HepG2 (cell line): ENCODE data around the gene CD248. TPM values are rescaled to one million over a fixed set of nuclear protein-coding genes. Genes with fewer than 3 reads are reported as not detected.

Experiments
- ARNT ChIP-seq: fragments of 450-650 bp; IDR thresholded peaks from 2 replicates; pipeline ENCODE4 v1.6.1; 2017
- ATF6 ChIP-seq: sonication (generic); formaldehyde crosslinking; conservative IDR thresholded peaks from 2 replicates; pipeline ENCODE4 v1.4.0; 2020; ENCODE audit warnings: missing genetic modification reagents
- BHLHE40 ChIP-seq: IDR thresholded peaks from 2 replicates; pipeline ENCODE4 v1.6.1; 2011; ENCODE audit warnings: low read length, improper control_type of control experiment
- FOXP4 ChIP-seq: sonication (generic); formaldehyde crosslinking; IDR thresholded peaks from 2 replicates; pipeline ENCODE4 v1.4.0; 2020; ENCODE audit warnings: missing genetic modification reagents
- HNRNPLL ChIP-seq: fragments of 200-400 bp; formaldehyde crosslinking; IDR thresholded peaks from 2 replicates; pipeline ENCODE4 v1.6.1; 2017; ENCODE audit warnings: mild to moderate bottlenecking, low read depth, low read length; ENCODE audit not compliant: poor library complexity, severe bottlenecking
- MED8 ChIP-seq: sonication (generic); formaldehyde crosslinking; IDR thresholded peaks from 2 replicates; pipeline ENCODE4 v1.8.1; 2023; ENCODE audit warnings: mild to moderate bottlenecking, missing genetic modification reagents; ENCODE audit not compliant: insufficient replicate concordance
- NR2F2 ChIP-seq: IDR thresholded peaks from 2 replicates; pipeline ENCODE4 v1.6.1; 2012; ENCODE audit warnings: low read depth, inconsistent platforms, borderline replicate concordance
- PHF20 ChIP-seq: sonication (generic); formaldehyde crosslinking; IDR thresholded peaks from 2 replicates; pipeline ENCODE4 v1.5.0; 2020; ENCODE audit warnings: mild to moderate bottlenecking, missing genetic modification reagents
- RBM22 ChIP-seq: fragments of 200-400 bp; formaldehyde crosslinking; optimal IDR thresholded peaks from 2 replicates; pipeline ENCODE3; 2017; ENCODE audit warnings: mild to moderate bottlenecking, low read length, moderate library complexity
- SMAD3 ChIP-seq: sonication (generic); formaldehyde crosslinking; IDR thresholded peaks from 2 replicates; pipeline ENCODE4 v1.4.0; 2020; ENCODE audit warnings: missing genetic modification reagents
- SOX5 ChIP-seq: IDR thresholded peaks from 2 replicates; pipeline ENCODE4 v1.6.1; 2016; ENCODE audit warnings: borderline replicate concordance
- SYNCRIP ChIP-seq: fragments of 200-400 bp; formaldehyde crosslinking; IDR thresholded peaks from 2 replicates; pipeline ENCODE4 v1.6.1; 2018; ENCODE audit warnings: mild to moderate bottlenecking, low read depth, low read length; ENCODE audit not compliant: insufficient read depth
- THRA ChIP-seq: sonication (generic); formaldehyde crosslinking; IDR thresholded peaks from 2 replicates; pipeline ENCODE4 v1.4.0; 2020; ENCODE audit warnings: missing genetic modification reagents, borderline replicate concordance
- ZNF333 ChIP-seq: sonication (generic); formaldehyde crosslinking; IDR thresholded peaks from 2 replicates; pipeline ENCODE4 v1.4.0; 2020; ENCODE audit warnings: mild to moderate bottlenecking, missing genetic modification reagents, borderline replicate concordance
- ZNF549 ChIP-seq: sonication (generic); formaldehyde crosslinking; IDR thresholded peaks from 2 replicates; pipeline ENCODE4 v1.5.0; 2020; ENCODE audit warnings: missing genetic modification reagents
- ZNF607 ChIP-seq: sonication (generic); formaldehyde crosslinking; IDR thresholded peaks from 2 replicates; pipeline ENCODE4 v1.5.1; 2020; ENCODE audit warnings: missing genetic modification reagents, mild to moderate bottlenecking, borderline replicate concordance
- polyA plus RNA-seq, 8 experiments: library from polyadenylated mRNA; depleted of rRNA in 3 of 8; stranded (reverse) in 7 of 8; unstranded in 1 of 8; fragments of >200 nt; fragmentation: Illumina TruSeq in 4 of 8; extraction: Trizol in 4 of 8; gene quantifications; 2 replicates each; pipeline versions ENCODE4 v1.2.1 to v1.2.3, GENCODE V29; 2011 to 2016; ENCODE audit warnings: low read depth in 4 of 8, missing spikeins in 1 of 8, mixed read lengths in 1 of 8; ENCODE audit not compliant: insufficient read depth in 1 of 8
- total RNA-seq, 5 experiments: library from RNA; depleted of rRNA; stranded (reverse); fragments of >200 nt; fragmentation: Illumina TruSeq; extraction: Trizol; gene quantifications; 2 replicates each; pipeline ENCODE4 v1.2.3, GENCODE V29; 2016; ENCODE audit warnings: low read depth in 1 of 5
- TF ChIP-seq, protein P1 (sequence below): sonication (generic); formaldehyde crosslinking; IDR thresholded peaks from 2 replicates; pipeline ENCODE4 v1.5.0; 2020; ENCODE audit warnings: missing genetic modification reagents

Gene CD248
- total and polyA plus RNA-seq, 2 of the 13 experiments (the other 11 are each of a cell fraction or from before 2014, with no cell fraction given), result 0.25 to 0.35 TPM

DNA sequence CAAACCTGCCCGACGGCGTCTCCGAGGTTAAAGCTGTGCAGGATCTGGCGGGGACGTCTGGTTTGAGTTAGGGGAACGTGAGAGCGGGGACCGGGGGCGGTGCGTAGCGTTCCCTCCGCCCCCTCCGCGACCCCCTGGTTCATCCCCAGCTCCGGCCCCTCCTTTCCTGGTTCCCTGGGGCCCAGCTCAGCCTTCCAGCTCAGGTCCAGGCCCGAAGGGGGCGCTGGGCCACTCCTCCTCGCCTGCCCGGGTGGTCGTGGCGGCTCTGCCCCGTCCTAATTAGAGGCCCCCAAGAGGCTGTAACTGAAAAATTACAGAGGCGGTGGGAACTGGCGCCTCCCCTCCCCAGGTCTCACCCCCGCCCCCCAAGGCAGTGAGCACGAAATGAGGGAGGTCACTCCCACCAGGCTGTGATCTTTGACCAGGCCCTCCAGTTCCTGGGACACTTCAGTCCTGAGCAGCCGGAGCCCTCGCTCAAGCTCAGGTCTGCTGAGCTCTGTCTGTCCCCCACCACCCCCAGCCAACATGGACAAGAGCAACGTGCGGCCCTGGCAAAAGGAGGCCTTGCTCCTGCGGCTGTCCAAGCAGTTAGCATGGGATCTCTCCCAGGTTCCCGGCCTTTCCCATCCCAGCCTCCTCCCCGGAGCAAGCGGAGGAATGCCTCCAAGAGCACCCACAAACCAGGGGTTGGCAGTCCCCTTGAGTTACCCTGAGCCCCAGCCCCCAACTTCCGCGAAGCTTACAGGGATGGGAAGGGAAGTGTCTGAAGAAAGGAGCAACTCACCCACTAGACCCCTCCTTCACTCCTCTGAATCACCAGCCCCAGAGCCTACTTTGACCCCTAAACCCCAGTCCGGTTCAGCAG, 3.3 kb downstream of the CD248 start (continued):
- TF ChIP-seq NR2F2 (no peak; the same call in 1 of the 2 replicates), ATF6 (CRISPR knock-in tag) (no peak), SMAD3 (CRISPR knock-in tag) (no peak), FOXP4 (no peak), ZNF333 (CRISPR knock-in tag) (no peak), SYNCRIP (no peak), ARNT (no peak), MED8 (CRISPR knock-in tag) (no peak), THRA (CRISPR knock-in tag) (0 out of 2 replicates have a peak, but pooled peaks have one; percentile 21), BHLHE40 (no peak), ZNF549 (CRISPR knock-in tag) (no peak), RBM22 (no peak), SOX5 (no peak), HNRNPLL (peak; percentile 22), PHF20 (CRISPR knock-in tag) (peak; percentile 20; the same call in 1 of the 2 replicates), ZNF607 (no peak)
- TF ChIP-seq, protein P1, sequence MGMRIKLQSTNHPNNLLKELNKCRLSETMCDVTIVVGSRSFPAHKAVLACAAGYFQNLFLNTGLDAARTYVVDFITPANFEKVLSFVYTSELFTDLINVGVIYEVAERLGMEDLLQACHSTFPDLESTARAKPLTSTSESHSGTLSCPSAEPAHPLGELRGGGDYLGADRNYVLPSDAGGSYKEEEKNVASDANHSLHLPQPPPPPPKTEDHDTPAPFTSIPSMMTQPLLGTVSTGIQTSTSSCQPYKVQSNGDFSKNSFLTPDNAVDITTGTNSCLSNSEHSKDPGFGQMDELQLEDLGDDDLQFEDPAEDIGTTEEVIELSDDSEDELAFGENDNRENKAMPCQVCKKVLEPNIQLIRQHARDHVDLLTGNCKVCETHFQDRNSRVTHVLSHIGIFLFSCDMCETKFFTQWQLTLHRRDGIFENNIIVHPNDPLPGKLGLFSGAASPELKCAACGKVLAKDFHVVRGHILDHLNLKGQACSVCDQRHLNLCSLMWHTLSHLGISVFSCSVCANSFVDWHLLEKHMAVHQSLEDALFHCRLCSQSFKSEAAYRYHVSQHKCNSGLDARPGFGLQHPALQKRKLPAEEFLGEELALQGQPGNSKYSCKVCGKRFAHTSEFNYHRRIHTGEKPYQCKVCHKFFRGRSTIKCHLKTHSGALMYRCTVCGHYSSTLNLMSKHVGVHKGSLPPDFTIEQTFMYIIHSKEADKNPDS (CRISPR knock-in tag), result peak; percentile 73; the same call in 1 of the 2 replicates
